ENCODE results near the gene LDB2.
"Not testable (repeated sequence)": the region's sequence is repeated elsewhere in the genome, so short reads cannot be mapped to it uniquely, and the experiment has no call there.

DNA sequence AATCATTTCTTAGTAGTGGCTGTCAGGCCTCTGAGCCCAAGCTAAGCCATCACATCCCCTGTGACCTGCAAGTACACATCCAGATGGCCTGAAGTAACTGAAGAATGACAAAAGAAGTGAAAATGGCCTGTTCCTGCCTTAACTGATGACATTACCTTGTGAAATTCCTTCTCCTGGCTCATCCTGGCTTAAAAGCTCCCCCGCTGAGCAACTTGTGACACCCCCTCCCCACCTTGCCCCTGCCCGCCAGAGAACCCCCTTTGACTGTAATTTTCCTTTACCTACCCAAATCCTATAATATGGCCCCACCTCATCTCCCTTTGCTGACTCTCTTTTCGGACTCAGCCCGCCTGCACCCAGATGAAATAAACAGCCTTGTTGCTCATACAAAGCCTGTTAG lies 20.3 kb upstream of the LDB2 start:
- not testable (repeated sequence) for TF ChIP-seq POLR2A (IDR thresholded peaks at IDR 0.05)
- TF ChIP-seq, protein P1, sequence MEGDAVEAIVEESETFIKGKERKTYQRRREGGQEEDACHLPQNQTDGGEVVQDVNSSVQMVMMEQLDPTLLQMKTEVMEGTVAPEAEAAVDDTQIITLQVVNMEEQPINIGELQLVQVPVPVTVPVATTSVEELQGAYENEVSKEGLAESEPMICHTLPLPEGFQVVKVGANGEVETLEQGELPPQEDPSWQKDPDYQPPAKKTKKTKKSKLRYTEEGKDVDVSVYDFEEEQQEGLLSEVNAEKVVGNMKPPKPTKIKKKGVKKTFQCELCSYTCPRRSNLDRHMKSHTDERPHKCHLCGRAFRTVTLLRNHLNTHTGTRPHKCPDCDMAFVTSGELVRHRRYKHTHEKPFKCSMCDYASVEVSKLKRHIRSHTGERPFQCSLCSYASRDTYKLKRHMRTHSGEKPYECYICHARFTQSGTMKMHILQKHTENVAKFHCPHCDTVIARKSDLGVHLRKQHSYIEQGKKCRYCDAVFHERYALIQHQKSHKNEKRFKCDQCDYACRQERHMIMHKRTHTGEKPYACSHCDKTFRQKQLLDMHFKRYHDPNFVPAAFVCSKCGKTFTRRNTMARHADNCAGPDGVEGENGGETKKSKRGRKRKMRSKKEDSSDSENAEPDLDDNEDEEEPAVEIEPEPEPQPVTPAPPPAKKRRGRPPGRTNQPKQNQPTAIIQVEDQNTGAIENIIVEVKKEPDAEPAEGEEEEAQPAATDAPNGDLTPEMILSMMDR (IDR thresholded peaks at IDR 0.05 in 4 of 5, conservative IDR thresholded peaks at IDR 0.05 in 1 of 5), result not testable (repeated sequence)
